ENCODE data around the gene OSTF1.

The OSTF1 gene

DNA sequence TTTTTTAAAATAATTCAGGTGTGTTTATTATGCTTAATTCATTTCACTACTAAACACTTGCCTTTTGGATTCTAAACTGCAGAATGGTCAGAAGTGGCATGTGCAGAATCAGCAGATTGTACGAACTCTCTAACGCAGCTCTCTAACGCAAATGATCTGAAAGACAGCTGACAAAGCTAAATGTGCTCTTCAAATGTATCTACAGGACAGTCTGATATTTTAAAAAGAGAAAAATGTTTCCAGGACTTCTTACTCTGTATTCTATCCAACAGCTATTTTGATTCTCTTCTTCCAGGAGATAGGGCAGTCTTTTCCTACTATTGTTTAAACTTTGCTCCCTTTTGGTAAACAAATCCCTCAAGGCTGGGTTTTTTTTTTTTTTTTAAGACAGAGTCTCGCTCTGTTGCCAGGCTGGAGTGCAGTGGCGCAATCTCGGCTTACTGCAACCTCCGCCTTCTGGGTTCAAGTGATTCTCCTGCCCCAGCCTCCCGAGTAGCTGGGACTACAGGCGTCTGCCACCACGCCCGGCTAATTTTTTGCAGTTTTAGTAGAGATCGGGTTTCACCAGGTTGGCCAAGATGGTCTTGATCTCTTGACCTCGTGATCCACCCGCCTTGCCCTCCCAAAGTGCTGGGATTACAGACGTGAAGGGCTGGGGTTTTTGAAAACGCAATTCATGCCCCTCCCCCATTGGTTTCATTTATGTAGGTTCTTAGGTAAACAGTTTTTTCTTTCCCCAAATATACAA is 1.6 kb upstream of the OSTF1 start:
- DNase-seq = no peak

DNA sequence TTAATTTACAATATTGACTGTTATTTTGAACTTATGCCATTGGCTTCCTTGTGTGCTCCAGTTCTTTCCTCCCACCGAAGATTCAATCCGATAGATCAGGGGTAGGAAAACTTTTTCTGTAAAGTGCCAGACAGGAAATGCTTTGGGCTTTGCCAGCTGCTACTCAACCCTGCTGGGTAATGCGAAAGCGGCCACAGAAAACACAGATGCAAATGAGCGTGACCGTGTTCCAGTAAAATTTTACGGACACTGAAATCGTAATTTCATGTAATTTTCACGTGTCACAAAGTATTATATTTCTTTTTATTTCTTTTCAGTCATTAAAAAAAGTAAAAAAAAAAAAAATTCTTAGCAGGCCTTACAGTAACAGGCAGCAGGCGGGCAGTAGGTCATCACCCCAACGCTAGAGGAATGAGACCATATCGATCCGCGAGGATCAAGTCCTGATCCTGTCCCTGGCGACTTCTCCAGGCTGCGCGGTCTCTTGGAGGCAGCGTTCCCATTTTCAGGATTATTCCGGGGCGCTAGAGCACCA is 958 bp upstream of the OSTF1 start:
- peak; percentile 25 to 43 for DNase-seq

DNA sequence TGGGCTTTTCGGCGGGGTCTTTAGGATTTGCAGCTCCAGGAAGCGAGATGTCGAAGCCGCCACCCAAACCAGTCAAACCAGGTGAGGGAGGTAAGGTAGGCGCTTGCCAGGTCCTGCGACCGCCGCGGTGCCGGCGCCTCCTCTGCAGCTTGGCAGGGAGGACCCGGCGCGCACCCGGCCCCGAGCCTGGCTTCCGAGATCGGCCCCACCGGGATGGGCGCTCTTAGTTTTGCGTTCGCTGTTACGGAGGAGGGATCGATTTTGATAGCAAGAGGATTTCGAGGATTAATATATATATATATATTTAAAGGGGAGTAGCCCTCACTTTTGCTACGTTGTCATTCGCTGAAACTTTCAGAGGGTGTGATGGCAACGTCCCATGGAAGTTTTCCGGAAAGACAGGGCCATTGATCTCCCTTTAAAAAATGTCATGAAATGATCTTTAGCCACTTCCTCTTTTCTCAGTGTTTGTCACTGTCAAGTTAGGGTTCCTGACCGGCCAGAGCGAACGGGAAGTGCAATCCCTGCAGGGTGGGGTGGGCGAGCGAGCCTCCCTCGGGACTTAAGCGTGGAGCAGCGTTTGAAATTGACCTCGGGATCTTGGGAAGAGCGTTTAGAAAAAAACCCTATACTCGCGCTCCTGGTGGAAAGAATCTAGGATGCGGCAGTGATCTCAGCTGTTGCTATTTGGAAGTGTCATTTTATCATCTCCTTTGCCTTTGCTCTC is 495 bp downstream of the OSTF1 start:
- peak in 1 of 2 donors; percentile 3 for DNase-seq

DNA sequence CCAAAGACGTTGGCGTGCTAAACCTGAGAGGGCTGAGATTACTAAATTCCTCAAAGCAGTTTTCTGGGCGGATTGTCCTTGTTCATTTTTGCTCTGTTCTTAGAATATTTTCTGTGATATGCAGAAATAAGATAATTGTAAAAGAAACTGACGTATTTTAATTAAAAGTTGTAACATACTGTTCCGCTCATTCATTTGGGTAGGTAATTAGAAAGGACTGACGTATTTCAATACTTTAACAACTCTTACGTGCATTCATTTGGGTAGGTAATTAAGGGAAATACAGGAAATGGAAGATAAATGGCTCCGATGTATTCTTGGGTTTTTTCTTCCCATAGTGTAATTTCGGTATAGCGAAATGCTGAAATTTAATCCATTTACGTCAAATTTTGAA is 1.1 kb downstream of the OSTF1 start:
- DNase-seq = no peak

DNA sequence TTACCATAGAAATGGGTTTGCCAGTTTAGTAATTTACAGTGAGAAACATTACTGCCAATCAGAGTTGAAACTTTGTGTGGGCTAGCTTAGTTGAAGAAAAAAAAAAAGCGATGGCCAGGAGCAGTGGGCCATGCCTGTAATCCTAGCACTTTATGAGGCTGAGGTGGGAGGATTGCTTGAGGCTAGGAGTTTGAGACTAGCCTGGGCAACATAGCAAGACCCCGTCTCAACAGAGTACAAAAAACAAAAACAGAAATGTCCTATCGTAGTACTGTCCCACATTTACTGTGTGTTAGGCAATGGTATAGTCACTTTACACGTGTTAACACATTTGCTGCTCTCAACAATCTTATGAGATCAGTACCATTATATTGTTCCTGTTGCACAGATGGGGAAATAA is 2.3 kb downstream of the OSTF1 start:
- DNase-seq = no peak

DNA sequence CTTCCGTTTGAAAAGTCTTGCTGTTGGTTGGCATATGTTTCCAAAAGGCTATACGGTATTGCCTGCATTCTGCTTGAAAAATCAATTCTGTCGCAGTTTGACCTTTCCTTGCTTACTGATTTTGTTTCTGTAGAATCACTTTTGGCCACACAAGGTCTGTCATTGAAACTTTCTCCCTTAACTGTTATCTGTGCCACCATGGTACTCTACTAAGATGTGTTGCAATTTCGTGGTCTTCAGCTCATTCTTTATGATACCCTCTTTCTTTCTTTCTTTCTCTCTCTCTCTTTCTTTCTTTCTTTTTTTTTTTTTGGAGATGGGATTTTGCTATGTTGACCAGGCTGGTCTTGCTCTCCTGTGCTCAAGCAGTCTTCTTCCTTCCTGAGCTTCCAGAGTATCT is 4.5 kb downstream of the OSTF1 start:
- no peak for DNase-seq

DNA sequence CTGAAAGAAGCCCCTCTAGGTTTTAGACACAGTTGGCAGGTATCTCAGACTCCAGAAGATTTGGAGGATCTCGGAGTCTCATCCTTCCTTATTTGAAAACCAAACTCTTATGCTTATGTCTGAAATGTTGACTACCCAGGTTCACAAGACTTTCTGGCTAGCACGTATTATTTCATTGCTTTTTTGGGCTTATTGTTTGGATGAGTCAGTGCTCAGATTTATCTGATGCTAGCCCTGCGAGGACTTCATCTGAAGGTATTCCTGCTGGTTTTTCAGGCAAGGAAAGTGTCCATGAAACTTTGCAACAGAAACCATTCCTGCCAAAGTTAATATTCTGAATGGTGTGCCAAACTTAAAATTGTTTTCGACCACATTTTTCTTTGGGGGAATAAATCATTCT is 8.5 kb downstream of the OSTF1 start:
- DNase-seq = no peak

DNA sequence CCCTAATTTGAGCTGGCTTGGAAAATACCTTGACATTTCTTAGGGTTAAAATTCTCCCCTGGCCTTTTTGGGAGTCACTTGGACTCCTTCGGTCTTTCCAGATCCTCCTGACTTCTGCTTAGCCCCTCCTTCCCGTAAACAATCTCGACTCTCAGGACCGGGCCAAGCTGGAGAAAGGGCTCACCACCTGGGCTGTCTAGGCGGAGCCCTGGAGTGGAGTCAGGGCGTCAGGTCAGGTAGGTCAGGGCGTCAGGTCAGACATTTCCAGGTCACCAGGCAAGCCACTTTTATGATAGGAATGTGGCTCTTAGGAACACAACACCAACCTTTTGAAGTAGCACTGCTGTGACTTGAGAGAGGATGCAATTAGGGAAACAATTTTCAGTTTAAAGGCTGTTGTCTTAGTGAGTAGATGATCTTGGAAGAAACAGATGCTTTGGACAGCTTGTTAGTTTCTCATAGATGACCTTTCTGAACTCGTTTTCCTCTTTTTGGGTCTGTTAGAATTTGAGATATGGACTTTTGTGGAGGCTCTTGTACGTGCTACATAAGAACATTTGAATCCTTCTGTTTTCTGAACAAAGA is 12.8 kb downstream of the OSTF1 start:
- no peak for DNase-seq

DNA sequence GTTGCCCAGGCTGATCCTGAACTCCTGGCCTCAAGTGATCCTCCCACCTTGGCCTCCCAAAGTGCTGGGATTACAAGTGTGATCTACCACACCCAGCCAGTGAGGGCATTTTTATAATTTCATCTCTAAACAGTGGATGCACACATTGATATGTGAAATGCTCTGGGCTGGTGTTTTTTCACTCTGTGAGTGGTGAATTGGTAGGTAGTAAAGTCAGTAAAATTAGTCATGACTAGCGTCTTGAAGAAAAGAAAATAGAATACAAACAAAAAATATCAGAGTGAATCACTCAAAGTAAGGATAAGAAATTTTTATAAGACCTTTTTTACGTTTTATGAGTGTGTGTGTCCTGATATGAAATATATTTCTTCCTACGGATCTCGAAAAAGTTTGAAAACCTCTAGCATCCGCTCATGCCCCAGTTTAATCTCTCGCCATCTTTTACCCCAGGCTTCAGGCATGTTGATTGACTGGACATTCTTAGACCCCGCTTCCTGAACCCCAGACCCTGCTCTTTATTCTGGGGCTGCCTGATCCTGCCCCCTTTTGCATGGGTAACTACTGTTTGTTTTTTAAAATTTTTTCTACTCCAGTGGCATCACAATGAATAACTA is 14.0 kb downstream of the OSTF1 start:
- DNase-seq = no peak

DNA sequence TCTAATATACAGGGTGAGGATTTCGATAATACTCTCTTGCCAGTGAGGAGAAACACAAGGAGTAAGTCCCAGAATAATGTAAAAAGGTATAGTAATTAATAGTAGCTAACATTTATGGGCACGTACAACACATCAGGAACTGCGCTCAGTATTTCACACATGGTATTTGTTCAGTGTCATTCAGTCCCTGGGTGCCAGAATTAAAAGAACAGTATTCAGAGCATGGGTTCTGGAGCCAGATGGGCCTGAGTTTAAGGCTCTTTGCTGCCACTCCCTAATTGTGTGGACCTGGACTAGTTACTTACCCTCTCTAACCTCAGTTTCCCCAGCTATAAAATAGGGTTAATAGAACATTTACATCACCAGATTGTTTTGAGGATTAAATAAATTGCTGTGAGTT is 16.3 kb downstream of the OSTF1 start:
- DNase-seq = no peak

DNA sequence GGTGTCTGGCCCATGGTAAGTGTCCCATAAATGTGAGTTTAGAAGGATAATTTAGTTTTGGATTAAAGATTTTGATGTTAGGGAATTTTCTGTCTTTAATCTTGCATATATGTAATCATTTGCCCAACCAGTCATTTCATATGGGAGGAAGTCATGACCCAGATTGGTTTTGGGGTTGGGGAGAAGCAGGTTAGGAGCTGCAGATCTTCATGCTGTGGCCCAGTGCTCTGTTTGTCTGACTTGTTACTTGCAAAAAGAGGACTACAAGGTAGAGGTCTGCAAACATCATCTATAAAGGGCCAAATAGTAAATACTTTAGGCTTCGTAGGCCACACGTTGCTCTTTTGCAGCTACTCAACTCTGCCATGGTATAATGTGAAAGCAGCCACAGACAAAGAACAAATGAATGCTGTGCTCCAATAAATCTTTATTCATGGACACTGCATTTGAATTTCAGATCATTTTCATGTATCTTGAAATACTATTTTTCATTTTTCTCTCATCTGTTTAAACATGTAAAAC is 16.8 kb downstream of the OSTF1 start:
- no peak for DNase-seq

DNA sequence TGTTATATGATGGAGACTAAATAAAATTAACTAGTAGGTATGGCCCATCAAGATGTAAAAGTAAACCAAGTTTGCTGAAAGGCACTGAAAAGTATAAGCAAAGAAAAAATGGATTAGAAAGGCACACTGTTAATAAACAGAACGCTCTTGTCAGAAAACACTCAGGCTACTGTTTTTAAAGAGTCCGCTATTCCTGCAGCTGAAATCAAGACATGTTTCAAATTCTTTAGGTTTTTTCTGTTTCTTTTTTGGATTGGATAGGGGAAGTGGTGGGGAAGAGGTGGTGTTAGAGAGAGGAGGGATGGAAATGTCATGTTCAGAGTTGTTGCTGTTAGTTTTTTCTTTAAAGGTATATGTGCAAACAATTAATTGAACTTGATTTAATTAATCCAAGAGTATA is 17.5 kb downstream of the OSTF1 start:
- no peak for DNase-seq

DNA sequence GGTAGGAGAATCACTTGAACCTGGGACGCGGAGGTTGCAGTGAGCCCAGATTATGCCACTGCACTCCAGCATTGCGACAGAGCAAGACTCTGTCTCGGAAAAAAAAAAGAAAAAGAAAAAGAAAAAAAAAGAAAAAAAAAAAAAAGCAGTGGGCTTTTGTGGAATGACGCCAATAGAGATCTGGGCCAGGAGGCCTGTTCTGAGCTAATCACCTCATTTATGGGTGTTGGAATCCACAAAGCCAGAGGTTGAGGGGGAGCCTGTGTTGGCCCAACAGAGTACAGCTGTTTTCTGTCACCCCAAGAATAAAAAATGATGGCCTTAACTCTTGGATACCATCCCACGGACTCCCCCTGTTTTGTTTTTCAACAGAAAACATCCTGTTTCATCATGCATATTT is 18.5 kb downstream of the OSTF1 start:
- no peak for DNase-seq

DNA sequence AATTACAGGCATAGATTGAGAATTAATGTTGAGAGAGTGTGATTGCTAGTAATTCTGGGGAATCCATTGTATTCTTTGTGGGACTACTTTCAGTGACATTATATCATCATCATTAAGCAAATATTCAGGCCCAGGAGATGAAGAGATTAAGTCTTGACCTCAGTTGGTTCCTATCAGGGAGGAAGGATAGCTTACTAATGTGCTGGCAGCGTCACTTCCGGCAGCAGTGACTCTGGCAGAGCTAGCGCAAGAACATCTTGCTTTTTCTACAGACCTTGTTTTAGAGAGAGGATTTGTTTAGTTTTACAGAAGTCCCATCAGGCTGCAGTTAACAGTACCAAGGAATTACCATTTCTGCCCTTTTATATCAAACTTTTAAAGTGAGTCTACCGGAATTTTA is 20.3 kb downstream of the OSTF1 start:
- DNase-seq = no peak

DNA sequence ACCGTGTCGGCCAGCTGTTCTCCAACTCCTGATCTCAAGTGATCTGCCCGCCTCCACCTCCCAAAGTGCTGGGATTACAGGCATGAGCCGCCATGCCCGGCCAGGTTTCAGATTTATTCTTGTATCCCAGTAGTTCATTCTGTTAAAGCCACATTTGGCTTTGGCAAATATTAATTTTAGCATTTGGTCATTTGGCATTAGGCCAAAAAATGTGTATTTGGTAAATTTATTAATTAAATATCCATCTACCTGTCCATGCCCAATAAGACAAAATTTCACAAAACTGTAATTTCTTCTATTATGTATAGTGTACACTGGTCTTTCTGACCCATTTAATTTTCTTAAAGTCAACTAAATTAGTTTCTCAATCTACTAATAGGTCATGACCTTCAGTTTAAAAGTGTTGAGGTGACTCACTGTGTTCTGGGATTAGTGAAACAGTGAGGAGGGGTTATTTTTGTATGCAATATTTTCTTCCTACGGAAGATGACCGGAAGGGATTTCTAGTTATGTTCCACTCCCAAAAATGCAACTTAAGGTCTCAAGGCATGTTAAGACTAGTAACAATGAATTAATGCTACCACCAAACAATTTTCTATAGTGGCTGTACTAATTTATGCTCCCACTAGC is 21.0 kb downstream of the OSTF1 start:
- no peak for DNase-seq

DNA sequence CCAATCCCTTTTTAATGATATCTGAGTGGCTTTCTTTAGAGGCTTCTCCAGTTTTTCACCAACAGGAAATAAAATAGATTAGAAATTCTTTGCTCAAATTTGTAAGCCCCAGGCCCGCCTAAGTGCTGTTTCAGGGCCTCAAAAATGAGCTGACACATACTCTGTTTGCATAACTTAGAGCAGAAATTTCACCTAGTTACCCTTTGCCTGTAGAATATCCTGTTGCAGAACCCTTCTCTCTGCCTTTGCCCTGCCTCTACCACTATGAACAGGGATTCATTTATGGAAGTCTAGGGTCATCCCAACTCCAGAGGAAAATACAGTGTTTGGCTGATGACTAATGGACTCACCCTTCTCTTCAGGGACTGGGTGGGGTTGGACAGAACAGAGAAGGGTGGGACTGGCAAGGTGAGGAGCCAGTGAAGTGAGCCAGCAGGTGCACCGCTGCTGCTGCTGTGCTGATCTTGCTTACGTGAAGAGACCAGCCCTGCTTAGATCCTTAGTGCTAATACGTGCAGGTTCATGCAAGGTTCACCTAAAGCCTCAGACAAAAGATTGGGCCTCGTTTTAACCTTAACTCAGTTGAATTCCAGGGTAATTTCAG is 22.8 kb downstream of the OSTF1 start:
- no peak for DNase-seq

DNA sequence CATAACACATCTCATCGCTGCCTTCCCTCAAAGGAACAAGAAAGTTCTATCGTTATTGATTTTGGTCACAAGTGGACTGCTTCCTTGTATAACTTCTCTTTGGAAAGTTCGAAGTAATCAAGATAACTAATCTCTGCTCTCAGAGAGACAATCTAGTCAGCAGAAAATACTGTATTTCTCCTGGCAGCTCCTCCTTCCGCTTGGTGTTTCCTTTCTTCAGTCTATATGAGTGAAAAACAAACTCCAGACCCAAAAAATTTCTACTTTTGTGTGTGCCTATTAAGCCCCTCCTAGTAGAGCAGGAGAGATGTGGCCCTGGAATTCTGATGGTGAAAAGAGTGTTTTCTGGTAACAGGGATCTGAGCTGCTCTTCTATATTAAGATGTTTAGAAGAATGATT is 24.5 kb downstream of the OSTF1 start:
- no peak for DNase-seq

DNA sequence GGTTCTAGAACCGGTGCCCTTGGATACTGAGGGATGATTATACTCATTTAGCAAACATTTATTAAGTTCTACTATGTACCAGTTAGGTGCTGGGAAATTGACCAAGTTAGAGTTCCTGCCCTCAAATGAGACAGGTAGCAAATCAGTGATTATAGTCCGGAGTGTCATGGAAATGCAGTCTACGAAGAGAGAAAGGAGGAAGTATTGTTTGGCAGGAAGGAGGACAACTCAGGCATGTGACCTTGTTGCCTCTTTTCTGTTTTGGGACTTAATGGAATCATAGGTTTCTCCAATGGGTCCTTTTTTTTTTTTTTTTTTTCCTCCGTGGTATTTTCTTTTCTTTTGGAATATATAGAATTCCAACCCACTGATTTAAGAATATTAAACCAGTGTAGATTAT is 28.0 kb downstream of the OSTF1 start:
- no peak for DNase-seq

DNA sequence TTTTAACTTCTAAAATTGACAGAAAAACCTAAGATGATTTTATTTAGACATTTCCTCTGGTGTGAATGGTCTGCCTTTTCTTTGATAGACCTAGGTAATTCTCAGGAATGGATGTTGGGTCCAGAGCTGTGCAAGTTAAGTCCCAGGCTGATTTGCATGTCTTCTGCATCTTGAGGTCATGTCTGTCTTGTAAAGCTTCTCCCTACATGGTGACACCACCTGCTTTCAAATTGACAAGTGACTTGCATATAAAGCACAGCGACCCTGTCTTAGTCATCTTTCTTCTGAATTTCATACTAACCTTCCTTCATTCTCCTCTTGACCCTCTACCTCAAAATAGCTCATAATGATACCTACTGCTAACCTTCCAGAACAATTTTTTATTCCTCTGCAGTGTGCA is 29.2 kb downstream of the OSTF1 start:
- no peak for DNase-seq

DNA sequence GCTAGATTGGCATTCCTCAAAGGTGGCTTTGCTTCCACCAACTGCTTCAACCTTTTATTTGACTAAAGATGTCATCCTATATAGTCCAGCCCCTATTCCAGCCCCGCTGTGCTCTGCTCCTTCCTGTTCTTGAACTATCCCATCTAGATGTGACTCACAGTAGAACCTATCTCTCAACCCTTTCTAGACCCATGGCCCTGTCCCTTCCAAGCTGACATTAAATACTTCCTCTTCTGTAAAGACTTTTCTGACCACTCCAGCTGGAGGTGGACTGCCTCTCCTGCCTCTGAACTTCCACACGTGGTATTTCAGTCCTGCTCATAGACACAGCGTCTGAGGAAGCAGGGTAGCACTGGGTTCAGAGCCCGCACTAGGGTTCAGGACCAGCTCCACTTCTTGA is 32.4 kb downstream of the OSTF1 start:
- DNase-seq = no peak

DNA sequence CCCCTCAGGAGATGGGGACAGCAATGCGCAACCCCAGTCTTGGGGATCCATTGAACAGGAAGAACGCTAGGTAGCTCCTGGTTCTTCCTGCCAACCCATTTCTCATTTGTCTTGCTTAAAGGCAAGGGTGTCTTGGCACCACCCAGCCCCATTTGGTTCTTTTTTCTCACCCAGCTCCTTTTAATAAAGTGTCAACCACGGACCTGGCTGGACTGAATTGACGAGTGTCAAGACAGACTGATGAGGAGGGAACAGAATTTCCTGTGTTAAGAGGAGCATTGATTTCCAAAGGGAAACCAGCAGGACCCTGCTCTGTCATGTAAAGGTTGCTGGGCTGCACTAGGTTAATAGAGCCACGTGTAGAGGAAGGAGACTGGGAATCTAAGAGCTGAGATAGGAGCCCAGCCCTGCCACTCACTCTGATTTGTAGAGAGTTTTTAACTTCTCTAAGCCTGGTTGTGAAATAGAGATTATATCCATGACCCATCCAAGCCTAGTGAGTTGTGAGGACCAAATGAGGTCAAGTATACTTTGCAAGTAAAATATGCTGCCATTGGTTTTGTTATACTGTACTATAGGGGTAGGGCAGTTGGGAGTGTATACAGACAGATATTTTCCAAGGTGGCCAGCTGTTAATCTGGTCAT is 33.7 kb downstream of the OSTF1 start:
- no peak for DNase-seq

DNA sequence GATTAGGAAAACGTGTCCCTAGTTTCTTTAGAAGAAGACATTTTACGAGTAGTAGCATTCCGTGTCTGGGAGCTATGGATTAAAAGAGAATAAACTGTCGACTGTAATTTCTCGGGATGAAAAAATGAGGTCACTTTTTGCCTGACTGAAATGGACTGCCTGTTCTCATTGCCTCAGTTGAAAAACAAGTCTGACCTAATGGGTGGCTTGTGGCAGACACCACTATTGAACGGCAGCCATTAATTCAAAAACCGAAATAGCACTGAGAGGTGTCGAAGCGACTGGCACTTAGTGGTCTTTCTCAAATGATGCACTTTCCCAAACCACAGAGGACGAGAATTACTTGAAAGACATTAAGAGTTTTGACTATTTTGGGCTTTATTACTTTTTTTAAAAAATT is 35.4 kb downstream of the OSTF1 start:
- no peak for DNase-seq
